ENCODE data around the gene NAV3. TPM values are rescaled to one million over a fixed set of nuclear protein-coding genes. Genes with fewer than 3 reads are reported as not detected.

NAV3 gene
- polyA plus RNA-seq, 1 of the 3 experiments (the other 2 are of a cell fraction), result 10.5 TPM

- TF ChIP-seq JUND (IDR thresholded peaks at IDR 0.05), result 0 out of 2 replicates have a peak, but pooled peaks have one; percentile 12
- peak; percentile 36; the same call in 1 of the 2 replicates for TF ChIP-seq NFIC (IDR thresholded peaks at IDR 0.05; ENCODE audit: borderline replicate concordance)
- no peak for TF ChIP-seq CHD2 (IDR thresholded peaks at IDR 0.05; ENCODE audit: low read length, partially characterized antibody)
- peak; percentile 26; the same call in 1 of the 2 replicates for TF ChIP-seq POLR2AphosphoS5 (IDR thresholded peaks at IDR 0.05; ENCODE audit: low read depth, low read length)
- H3K4me2 ChIP-seq, result no peak overlapping the region
- no peak overlapping the region for H3K4me3 ChIP-seq (ENCODE audit: low read depth in 2 of 2, low read length in 1 of 2)
- H3K79me2 ChIP-seq (ENCODE audit: insufficient read depth), result no peaks in the 10 kb centered on the region
- H3K9me2 ChIP-seq, result no peaks in the 10 kb centered on the region
- peaks cover 4% of the 10 kb centered on the region for H3F3A ChIP-seq (replicated peaks; ENCODE audit: insufficient read depth)
- H4K20me1 ChIP-seq (ENCODE audit: insufficient read depth), result no peaks in the 10 kb centered on the region
- POLR2A ChIA-PET, result no interaction called here
- 83% methylated on average over 4 of the region's 4 CpGs for WGBS (ENCODE audit: low lambda C conversion rate)
- H3K9me3 ChIP-seq, result no peaks in the 10 kb centered on the region
- H2AFZ ChIP-seq (ENCODE audit: low read depth), result no peak overlapping the region
- H3K27me3 ChIP-seq (ENCODE audit: insufficient read depth), result no peaks in the 10 kb centered on the region
- H3K27ac ChIP-seq (ENCODE audit: low read depth in 2 of 2, low read length in 1 of 2), result peak overlapping the region in 1 of 2 experiments; percentile 2; a peak in 1 of 4 replicates
- peaks cover 0 to 5% of the 10 kb centered on the region in 2 experiments; a peak in 1 of 4 replicates for H3K4me1 ChIP-seq (ENCODE audit: control insufficient read depth in 1 of 2, insufficient read depth in 2 of 2, low read depth in 1 of 2, low read length in 1 of 2)
- H3K9ac ChIP-seq, result no peak overlapping the region
- no peak for DNase-seq
- H3K36me3 ChIP-seq (replicated peaks in 1 of 2; ENCODE audit: control insufficient read depth in 1 of 2, insufficient read depth in 2 of 2, low read length in 1 of 2), result peaks cover 22 to 26% of the 10 kb centered on the region in 2 experiments
- CTCF ChIA-PET, result no interaction called here
These were observed 380.2 kb downstream of the NAV3 start for GRCh38 chr12:78210894-78211302.

- no peak for DNase-seq
- H3K4me1 ChIP-seq (ENCODE audit: control insufficient read depth in 1 of 2, insufficient read depth in 2 of 2, low read depth in 1 of 2, low read length in 1 of 2), result no peaks in the 10 kb centered on the region
- no peaks in the 10 kb centered on the region for H3K79me2 ChIP-seq (ENCODE audit: insufficient read depth)
- 95% methylated on average over 2 of the region's 2 CpGs for WGBS (ENCODE audit: low lambda C conversion rate)
- POLR2A ChIA-PET, result no interaction called here
- no peak overlapping the region for H2AFZ ChIP-seq (ENCODE audit: low read depth)
- H3K27me3 ChIP-seq (ENCODE audit: insufficient read depth), result no peaks in the 10 kb centered on the region
- no peaks in the 10 kb centered on the region for H4K20me1 ChIP-seq (ENCODE audit: insufficient read depth)
- CTCF ChIA-PET, result interaction anchor here (1.7 kb wide), 1 partner anchor 9 kb away, joined by 5 read pairs; no protein-coding TSS in a partner anchor
- H3K9ac ChIP-seq, result no peak overlapping the region
- no peaks in the 10 kb centered on the region for H3K36me3 ChIP-seq (replicated peaks in 1 of 2; ENCODE audit: control insufficient read depth in 1 of 2, insufficient read depth in 2 of 2, low read length in 1 of 2)
- H3F3A ChIP-seq (replicated peaks; ENCODE audit: insufficient read depth), result no peaks in the 10 kb centered on the region
- no peak overlapping the region for H3K4me2 ChIP-seq
- H3K4me3 ChIP-seq (ENCODE audit: low read depth in 2 of 2, low read length in 1 of 2), result no peak overlapping the region
- no peaks in the 10 kb centered on the region for H3K9me2 ChIP-seq
- no peaks in the 10 kb centered on the region for H3K9me3 ChIP-seq
- no peak overlapping the region for H3K27ac ChIP-seq (ENCODE audit: low read depth in 2 of 2, low read length in 1 of 2)
- TF ChIP-seq RAD21 (IDR thresholded peaks at IDR 0.05; ENCODE audit: low read length), result no peak
- no peak for TF ChIP-seq TAF1 (IDR thresholded peaks at IDR 0.05; ENCODE audit: borderline replicate concordance, low read depth, low read length)
- no peak for TF ChIP-seq ZBTB33 (IDR thresholded peaks at IDR 0.05; ENCODE audit: borderline replicate concordance, low read depth)
- no peak for TF ChIP-seq IRF3 (IDR thresholded peaks at IDR 0.05; ENCODE audit: low read depth, low read length)
- no peak for TF ChIP-seq NFIC (IDR thresholded peaks at IDR 0.05; ENCODE audit: borderline replicate concordance)
- no peak for TF ChIP-seq FOXM1 (IDR thresholded peaks at IDR 0.05; ENCODE audit: low read depth)
- no peak for TF ChIP-seq TEAD4 (IDR thresholded peaks at IDR 0.05; ENCODE audit: borderline replicate concordance, insufficient read depth)
- TF ChIP-seq PBX3 (IDR thresholded peaks at IDR 0.05), result no peak
- no peak for TF ChIP-seq USF2 (IDR thresholded peaks at IDR 0.05; ENCODE audit: borderline replicate concordance, low read depth, low read length)
- TF ChIP-seq RCOR1 (IDR thresholded peaks at IDR 0.05; ENCODE audit: low read length), result no peak
- TF ChIP-seq FOSL2 (IDR thresholded peaks at IDR 0.05; ENCODE audit: borderline replicate concordance, low read depth), result no peak
- no peak for TF ChIP-seq REST (IDR thresholded peaks at IDR 0.05; ENCODE audit: low read depth, low read length)
- TF ChIP-seq MAX (IDR thresholded peaks at IDR 0.05; ENCODE audit: low read depth), result no peak
- TF ChIP-seq GABPA (IDR thresholded peaks at IDR 0.05; ENCODE audit: low read depth), result no peak
- no peak for TF ChIP-seq MEF2A (IDR thresholded peaks at IDR 0.05; ENCODE audit: borderline replicate concordance, low read depth)
- no peak for TF ChIP-seq GATA2 (CRISPR knock-in tag; IDR thresholded peaks at IDR 0.05)
- TF ChIP-seq NRF1 (IDR thresholded peaks at IDR 0.05; ENCODE audit: low read depth, low read length), result no peak
These were observed 390.1 kb downstream of the NAV3 start for GRCh38 chr12:78220811-78221210.
